CD4-positive, alpha-beta memory T cell (primary cell): ENCODE results near the gene NYAP1. TPM values are rescaled to one million over a fixed set of nuclear protein-coding genes. Genes with fewer than 3 reads are reported as not detected.
A peak's percentile ranks its signal among the peaks of the same experiment; 100 is the strongest.
"Not testable (repeated sequence)": the region's sequence is repeated elsewhere in the genome, so short reads cannot be mapped to it uniquely, and the experiment has no call there.

Experiments used
- CTCF ChIA-PET: fragments of 350-600 bp; sonication (Branson Sonifier 250); formaldehyde crosslinking; loops from one replicate; lab custom pipeline; 2021; ENCODE audit warnings: inconsistent platforms; ENCODE audit not compliant: partially characterized antibody; lab: Charles Lee
- POLR2A ChIA-PET: fragments of 350-600 bp; sonication (Branson Sonifier 250); formaldehyde crosslinking; loops from one replicate; lab custom pipeline; 2021; ENCODE audit not compliant: partially characterized antibody; lab: Charles Lee
- DNase-seq, 5 donors: peaks; one replicate each; pipeline versions ENCODE4 v3.0.0 to v3.0.0-alpha.2; 2020 to 2022; ENCODE audit warnings: mixed read lengths in 1 of 5
- H3K27ac ChIP-seq: one replicate; pipeline ENCODE4 v1.7.0; 2013; ENCODE audit warnings: low read depth, low read length
- H3K27me3 ChIP-seq: 2 replicates; pipeline ENCODE4 v1.7.0; 2013; ENCODE audit warnings: mild to moderate bottlenecking, low read length, moderate library complexity; ENCODE audit not compliant: insufficient read depth
- H3K36me3 ChIP-seq: 2 replicates; pipeline ENCODE4 v1.7.0; 2013; ENCODE audit warnings: mild to moderate bottlenecking, low read length, moderate library complexity; ENCODE audit not compliant: insufficient read depth
- H3K4me1 ChIP-seq: 2 replicates; pipeline ENCODE4 v1.7.0; 2013; ENCODE audit warnings: mild to moderate bottlenecking, low read length, moderate library complexity; ENCODE audit not compliant: insufficient read depth
- H3K4me3 ChIP-seq, 2 donors: one replicate each; pipeline ENCODE4 v1.7.0; 2013; ENCODE audit warnings: low read length in 2 of 2, mild to moderate bottlenecking in 1 of 2
- H3K9me3 ChIP-seq, 2 donors: one replicate each; pipeline ENCODE4 v1.7.0; 2013; ENCODE audit warnings: low read length in 2 of 2, control low read depth in 1 of 2; ENCODE audit not compliant: control insufficient read depth in 1 of 2
- H3K27ac Mint-ChIP-seq, 7 donors: one replicate each; pipeline ENCODE4 v1.8.0; 2020 to 2021; ENCODE audit warnings: mixed read lengths in 7 of 7, mild to moderate bottlenecking in 6 of 7, inconsistent platforms in 3 of 7, moderate library complexity in 3 of 7
- H3K27me3 Mint-ChIP-seq, 2 donors: one replicate each; pipeline ENCODE4 v1.8.0; 2020 to 2021; ENCODE audit warnings: mixed read lengths in 2 of 2
- H3K36me3 Mint-ChIP-seq, 2 donors: one replicate each; pipeline ENCODE4 v1.8.0; 2020 to 2021; ENCODE audit warnings: mixed read lengths in 2 of 2, inconsistent platforms in 1 of 2, mild to moderate bottlenecking in 1 of 2
- H3K4me1 Mint-ChIP-seq, 4 donors: one replicate each; pipeline ENCODE4 v1.8.0; 2020 to 2021; ENCODE audit warnings: mixed read lengths in 4 of 4, mild to moderate bottlenecking in 1 of 4
- H3K4me3 Mint-ChIP-seq, 8 donors: one replicate each; pipeline ENCODE4 v1.8.0; 2020 to 2021; ENCODE audit warnings: mixed read lengths in 8 of 8, mild to moderate bottlenecking in 7 of 8, moderate library complexity in 6 of 8, inconsistent platforms in 3 of 8
- H3K9me3 Mint-ChIP-seq, 8 donors: one replicate each; pipeline ENCODE4 v1.8.0; 2020 to 2021; ENCODE audit warnings: mixed read lengths in 8 of 8, mild to moderate bottlenecking in 5 of 8, inconsistent platforms in 3 of 8, moderate library complexity in 1 of 8
- intact Hi-C: fragments of 100-400 bp; cut with micrococcal nuclease; formaldehyde crosslinking; loops from one replicate; pipeline ENCODE4 v1.15.1; 2023
- polyA plus RNA-seq, 2 donors: library from polyadenylated mRNA; unstranded; fragments of 300-500 nt; fragmentation: Illumina TruSeq; gene quantifications; one replicate each; pipeline ENCODE4 v1.2.3, GENCODE V29; 2021
- total RNA-seq, 2 experiments: library from RNA; stranded (reverse); gene quantifications; one replicate each; pipeline ENCODE4 v1.2.3, GENCODE V29; 2021

The NYAP1 gene
- total and polyA plus RNA-seq, 4 experiments from 2014 or later: 0.38 to 0.58 TPM; not detected in 2

- no peaks in the 10 kb centered on the region for H3K36me3 Mint-ChIP-seq
- no peaks in the 10 kb centered on the region for H3K27me3 Mint-ChIP-seq
- POLR2A ChIA-PET: interaction anchor here (0.9 kb wide), 1 partner anchor 66 kb away, joined by 3 read pairs; no protein-coding TSS in a partner anchor
- H3K27me3 ChIP-seq: no peaks in the 10 kb centered on the region
- intact Hi-C loops: no loop called here
- no peak overlapping the region for H3K27ac ChIP-seq
- H3K4me3 ChIP-seq: no peak overlapping the region
- CTCF ChIA-PET: interaction anchor here (0.6 to 1.6 kb wide), 6 partner anchors 15 to 64 kb away, joined by 3 to 5 read pairs (median 4); partner anchors contain the start of gene NYAP1
- no peak overlapping the region for H3K4me3 Mint-ChIP-seq
- H3K9me3 ChIP-seq: no peaks in the 10 kb centered on the region
- no peak for DNase-seq
- no peaks in the 10 kb centered on the region for H3K36me3 ChIP-seq
- peaks cover 20 to 35% (median 27%) of the 10 kb centered on the region in 4 donors for H3K4me1 Mint-ChIP-seq
- H3K27ac Mint-ChIP-seq: no peak overlapping the region
- H3K4me1 ChIP-seq: peaks cover 30% of the 10 kb centered on the region
- no peaks in the 10 kb centered on the region for H3K9me3 Mint-ChIP-seq
These were observed 35.9 kb downstream of the NYAP1 start for GRCh38 chr7:100519580-100519979.

- H3K27ac Mint-ChIP-seq: peak overlapping the region in 3 of 7 donors; percentile 22 to 74 (median 63)
- H3K36me3 Mint-ChIP-seq: no peaks in the 10 kb centered on the region
- H3K4me3 Mint-ChIP-seq: no peak overlapping the region
- intact Hi-C loops: no loop called here
- no peak for DNase-seq
- Histone ChIP-seq H3K27ac (no peak overlapping the region), H3K9me3 (no peaks in the 10 kb centered on the region), H3K4me3 (no peak overlapping the region), H3K4me1 (peaks cover 27% of the 10 kb centered on the region), H3K36me3 (no peaks in the 10 kb centered on the region), H3K27me3 (no peaks in the 10 kb centered on the region)
- CTCF ChIA-PET: interaction anchor here (0.6 to 1.6 kb wide), 8 partner anchors 15 to 64 kb away, joined by 3 to 5 read pairs (median 3); partner anchors contain the start of gene NYAP1
- POLR2A ChIA-PET: interaction anchor here (0.9 kb wide), 1 partner anchor 65 kb away, joined by 3 read pairs; no protein-coding TSS in a partner anchor
- no peaks in the 10 kb centered on the region for H3K9me3 Mint-ChIP-seq
- no peaks in the 10 kb centered on the region for H3K27me3 Mint-ChIP-seq
- peaks cover 17 to 32% (median 24%) of the 10 kb centered on the region in 4 donors for H3K4me1 Mint-ChIP-seq
These were observed 36.4 kb downstream of the NYAP1 start for GRCh38 chr7:100520138-100520537.

GRCh38 chr7:100521076-100521475 is 37.3 kb downstream of the NYAP1 start:
- H3K27ac Mint-ChIP-seq: peak overlapping the region in 1 of 7 donors; percentile 1
- no peak overlapping the region for H3K27ac ChIP-seq
- no peaks in the 10 kb centered on the region for H3K9me3 Mint-ChIP-seq
- H3K36me3 ChIP-seq: no peaks in the 10 kb centered on the region
- no peaks in the 10 kb centered on the region for H3K9me3 ChIP-seq
- intact Hi-C loops: no loop called here
- H3K27me3 Mint-ChIP-seq: no peaks in the 10 kb centered on the region
- H3K27me3 ChIP-seq: no peaks in the 10 kb centered on the region
- H3K4me3 ChIP-seq: no peak overlapping the region
- H3K4me1 Mint-ChIP-seq: peaks cover 10 to 23% (median 16%) of the 10 kb centered on the region in 4 donors
- POLR2A ChIA-PET: no interaction called here
- peaks cover 17% of the 10 kb centered on the region for H3K4me1 ChIP-seq
- no peak overlapping the region for H3K4me3 Mint-ChIP-seq
- no peaks in the 10 kb centered on the region for H3K36me3 Mint-ChIP-seq
- DNase-seq: no peak
- CTCF ChIA-PET: interaction anchor here (1.5 kb wide), 1 partner anchor 20 kb away, joined by 3 read pairs; no protein-coding TSS in a partner anchor

GRCh38 chr7:100521909-100522593 is 38.3 kb downstream of the NYAP1 start:
- H3K27ac ChIP-seq, H3K27me3 ChIP-seq, H3K36me3 ChIP-seq, DNase-seq, H3K27me3 Mint-ChIP-seq, H3K27ac Mint-ChIP-seq, H3K9me3 ChIP-seq, H3K36me3 Mint-ChIP-seq, H3K9me3 Mint-ChIP-seq, intact Hi-C loops, H3K4me1 ChIP-seq, H3K4me3 Mint-ChIP-seq, H3K4me3 ChIP-seq: not testable (repeated sequence)
- peaks cover 4 to 13% (median 7%) of the 10 kb centered on the region in 4 donors for H3K4me1 Mint-ChIP-seq
- ChIA-PET POLR2A (interaction anchor here (0.9 kb wide), 1 partner anchor 11 kb away, joined by 3 read pairs; no protein-coding TSS in a partner anchor), CTCF (interaction anchor here (1.5 kb wide), 1 partner anchor 19 kb away, joined by 3 read pairs; no protein-coding TSS in a partner anchor)

GRCh38 chr7:100523192-100523591 is 39.5 kb downstream of the NYAP1 start:
- CTCF ChIA-PET, H3K4me1 ChIP-seq, H3K4me3 ChIP-seq, H3K9me3 ChIP-seq, H3K27me3 ChIP-seq, H3K4me1 Mint-ChIP-seq, DNase-seq, POLR2A ChIA-PET, H3K4me3 Mint-ChIP-seq, H3K9me3 Mint-ChIP-seq, H3K27ac ChIP-seq, H3K27ac Mint-ChIP-seq, H3K36me3 ChIP-seq, intact Hi-C loops, H3K27me3 Mint-ChIP-seq, H3K36me3 Mint-ChIP-seq: not testable (repeated sequence)

GRCh38 chr7:100528108-100528866 is 44.6 kb downstream of the NYAP1 start:
- H3K36me3 ChIP-seq, H3K4me1 Mint-ChIP-seq: not testable (repeated sequence)

More at GRCh38 chr7:100528108-100528866, 44.6 kb downstream of the NYAP1 start:
- DNase-seq, H3K27me3 ChIP-seq, H3K27ac ChIP-seq, H3K4me3 ChIP-seq, intact Hi-C loops, H3K4me1 ChIP-seq, H3K9me3 ChIP-seq, H3K4me3 Mint-ChIP-seq, H3K27ac Mint-ChIP-seq, H3K36me3 Mint-ChIP-seq, H3K27me3 Mint-ChIP-seq, H3K9me3 Mint-ChIP-seq: not testable (repeated sequence)
- POLR2A ChIA-PET: interaction anchor here (0.6 to 1.3 kb wide), 3 partner anchors 10 to 31 kb away, joined by 3 to 4 read pairs (median 3); partner anchors contain the start of gene AGFG2
- CTCF ChIA-PET: interaction anchor here (0.7 to 1.3 kb wide), 5 partner anchors 12 to 36 kb away, joined by 3 to 5 read pairs (median 3); no protein-coding TSS in a partner anchor
